ENCODE results near the gene MMP2. TPM values are rescaled to one million over a fixed set of nuclear protein-coding genes. Genes with fewer than 3 reads are reported as not detected.

Gene MMP2
- 2.5 and 8.1 TPM in 2 replicates for polyA plus RNA-seq
- 8.3 and 9.7 TPM in 2 replicates for polyA minus RNA-seq

GRCh38 chr16:55478827-55479429 is at the start of gene MMP2:
TSS of gene MMP2 (plus strand) at chr16:55479198. CDS start at chr16:55479480, 282 bp downstream.
- H3K27ac ChIP-seq (ENCODE audit: low read length) = no peak within 1 kb of the TSS
- no peaks in the 10 kb centered on the region for H3F3A ChIP-seq (ENCODE audit: insufficient read depth, low read length, poor library complexity, severe bottlenecking)
- TF ChIP-seq RAD21 (conservative IDR thresholded peaks at IDR 0.05) (no peak), MXI1 (conservative IDR thresholded peaks at IDR 0.05; ENCODE audit: poor library complexity, severe bottlenecking) (no peak), EP300 (conservative IDR thresholded peaks at IDR 0.05; ENCODE audit: poor library complexity, severe bottlenecking) (no peak)
- peak within 1 kb of the TSS; percentile 62 for H3K9ac ChIP-seq (ENCODE audit: low read length)
- no peaks in the 10 kb centered on the region for H3K36me3 ChIP-seq (ENCODE audit: insufficient read depth, low read length)
- peak within 1 kb of the TSS; percentile 81 for H3K4me3 ChIP-seq (ENCODE audit: low read length)
- H3K9me3 ChIP-seq (ENCODE audit: low read length) = no peaks in the 10 kb centered on the region
- H3K27me3 ChIP-seq (ENCODE audit: insufficient read depth, low read depth, low read length) = peaks cover 32% of the 10 kb centered on the region
- peak within 1 kb of the TSS; percentile 44 for H3K4me2 ChIP-seq (ENCODE audit: low read length)
- no peaks in the 10 kb centered on the region for H4K20me1 ChIP-seq (ENCODE audit: insufficient read depth)
- no peaks in the 10 kb centered on the region for H3K79me2 ChIP-seq (replicated peaks; ENCODE audit: insufficient read depth, low read length)
- H2AFZ ChIP-seq (ENCODE audit: low read depth, low read length) = peak within 1 kb of the TSS; percentile 40
- H3K9me2 ChIP-seq (ENCODE audit: insufficient read depth, low read length) = no peaks in the 10 kb centered on the region

- no peaks in the 10 kb centered on the region for H3K9me3 ChIP-seq (ENCODE audit: low read length)
- H3K4me3 ChIP-seq (ENCODE audit: low read length) = no peak overlapping the region
- H3F3A ChIP-seq (ENCODE audit: insufficient read depth, low read length, poor library complexity, severe bottlenecking) = no peaks in the 10 kb centered on the region
- no peak for TF ChIP-seq RAD21 (conservative IDR thresholded peaks at IDR 0.05)
- TF ChIP-seq MXI1 (conservative IDR thresholded peaks at IDR 0.05; ENCODE audit: poor library complexity, severe bottlenecking) = no peak
- TF ChIP-seq SMC3 (conservative IDR thresholded peaks at IDR 0.05; ENCODE audit: poor library complexity) = no peak
- no peak for TF ChIP-seq POLR2AphosphoS5 (IDR thresholded peaks at IDR 0.05)
- no peak for TF ChIP-seq TAF1 (IDR thresholded peaks at IDR 0.05; ENCODE audit: low read depth)
- TF ChIP-seq EP300 (conservative IDR thresholded peaks at IDR 0.05; ENCODE audit: poor library complexity, severe bottlenecking) = no peak
- TF ChIP-seq EZH2 (IDR thresholded peaks at IDR 0.05; ENCODE audit: borderline replicate concordance, insufficient read depth, low read length, poor library complexity, severe bottlenecking) = no peak
- no peak for TF ChIP-seq CTCF (IDR thresholded peaks at IDR 0.05; ENCODE audit: poor library complexity, severe bottlenecking)
- TF ChIP-seq REST (IDR thresholded peaks at IDR 0.05; ENCODE audit: borderline replicate concordance) = no peak
- no peaks in the 10 kb centered on the region for H3K36me3 ChIP-seq (ENCODE audit: insufficient read depth, low read length)
- H3K4me2 ChIP-seq (ENCODE audit: low read length) = no peak overlapping the region
- H3K27ac ChIP-seq (ENCODE audit: low read length) = no peak overlapping the region
- no peaks in the 10 kb centered on the region for H3K27me3 ChIP-seq (ENCODE audit: insufficient read depth, low read depth, low read length)
- H2AFZ ChIP-seq (ENCODE audit: low read depth, low read length) = no peak overlapping the region
- H3K9me2 ChIP-seq (ENCODE audit: insufficient read depth, low read length) = no peaks in the 10 kb centered on the region
- no peak overlapping the region for H3K9ac ChIP-seq (ENCODE audit: low read length)
- no peaks in the 10 kb centered on the region for H3K79me2 ChIP-seq (replicated peaks; ENCODE audit: insufficient read depth, low read length)
- no peaks in the 10 kb centered on the region for H4K20me1 ChIP-seq (ENCODE audit: insufficient read depth)
Observed at GRCh38 chr16:55433030-55433429, 46.0 kb upstream of the MMP2 start.

All from neural cell (in vitro differentiated cells).